Testis (tissue), 3 donors: ENCODE results near the gene LRMDA. TPM values are rescaled to one million over a fixed set of nuclear protein-coding genes. Genes with fewer than 3 reads are reported as not detected.

Source experiments
- DNase-seq: peaks from one replicate; pipeline ENCODE4 v3.0.0-alpha.2; 2019
- H3K27ac ChIP-seq, 2 donors: fragments of 200-600 bp; sonication (generic); one replicate each; pipeline ENCODE4 v1.5.1; 2019
- H3K27me3 ChIP-seq: fragments of 200-600 bp; sonication (generic); one replicate; pipeline ENCODE4 v1.5.1; 2019
- H3K36me3 ChIP-seq: fragments of 200-600 bp; sonication (generic); one replicate; pipeline ENCODE4 v1.5.1; 2017; ENCODE audit warnings: low read depth; ENCODE audit errors: missing control alignments
- H3K4me1 ChIP-seq: fragments of 200-600 bp; sonication (generic); one replicate; pipeline ENCODE4 v1.5.1; 2019
- H3K4me3 ChIP-seq, 2 donors: fragments of 200-600 bp; sonication (generic); one replicate each; pipeline ENCODE4 v1.5.1; 2017 to 2019
- H3K9me3 ChIP-seq: fragments of 200-600 bp; sonication (generic); one replicate; pipeline ENCODE4 v1.5.1; 2017
- CTCF ChIP-seq, 3 experiments: fragments of 450-650 bp in 2 of 3; fragments of 200-600 bp in 1 of 3; sonication (generic) in 1 of 3; IDR thresholded peaks; one replicate each; pipeline ENCODE4 v1.5.1; 2016 to 2019; ENCODE audit warnings: antibody characterized with exemption in 3 of 3, mild to moderate bottlenecking in 2 of 3, moderate library complexity in 1 of 3
- POLR2A ChIP-seq: fragments of 450-650 bp; IDR thresholded peaks from one replicate; pipeline ENCODE4 v1.6.1; 2017; ENCODE audit warnings: antibody characterized with exemption, mild to moderate bottlenecking, moderate library complexity
- WGBS, 2 donors: methylation state at CpG; one replicate each; pipeline ENCODE4 v1.1.5; 2018; 5-methylcytosine and 5-hydroxymethylcytosine counted together
- intact Hi-C: fragments of 100-400 bp; cut with DNase I; formaldehyde crosslinking; loops from one replicate; pipeline ENCODE4 v1.15.1; 2023; ENCODE audit warnings: low total_unique reads
- polyA plus RNA-seq: library from polyadenylated mRNA; stranded (reverse); fragments of 350-450 nt; fragmentation: Illumina TruSeq; extraction: RNeasy Lipid Tissue Mini Kit (QIAGEN cat#74804); gene quantifications from one replicate; pipeline ENCODE4 v1.2.3, GENCODE V29; 2014; ENCODE audit warnings: low read depth, low replicate concordance; ENCODE audit not compliant: insufficient read depth
- total RNA-seq, 2 donors: library from RNA; depleted of rRNA; stranded (reverse); fragments of >200 nt; gene quantifications; one replicate each; pipeline ENCODE4 v1.2.3, GENCODE V29; 2016

LRMDA gene
- total and polyA plus RNA-seq, 3 donors from 2014 or later = 7.6 to 13.8 (median 10.6) TPM

GRCh38 chr10:76354921-76355320 lies 923.5 kb downstream of the LRMDA start:
- Histone ChIP-seq H3K27ac (no peak overlapping the region), H3K4me3 (no peak overlapping the region), H3K9me3 (no peaks in the 10 kb centered on the region), H3K4me1 (no peaks in the 10 kb centered on the region), H3K36me3 (no peaks in the 10 kb centered on the region), H3K27me3 (no peaks in the 10 kb centered on the region)
- TF ChIP-seq POLR2A = no peak
- no peak for TF ChIP-seq CTCF (IDR thresholded peaks at IDR 0.05)
- intact Hi-C loops = no loop called here
- WGBS, 2 donors = 89 to 93% methylated on average over 4 of the region's 4 CpGs
- no peak for DNase-seq

- no peak overlapping the region for H3K27ac ChIP-seq
- no peaks in the 10 kb centered on the region for H3K4me1 ChIP-seq
- no peak for TF ChIP-seq POLR2A
- no peak for TF ChIP-seq CTCF (IDR thresholded peaks at IDR 0.05)
- H3K4me3 ChIP-seq = no peak overlapping the region
- no peak for DNase-seq
- no peaks in the 10 kb centered on the region for H3K9me3 ChIP-seq
- H3K36me3 ChIP-seq = no peaks in the 10 kb centered on the region
- 92% methylated on average over 4 of the region's 4 CpGs for WGBS, 2 donors
- intact Hi-C loops = no loop called here
- no peaks in the 10 kb centered on the region for H3K27me3 ChIP-seq
Measured at GRCh38 chr10:76356557-76356956, 925.1 kb downstream of the LRMDA start.

- Histone ChIP-seq H3K36me3 (no peaks in the 10 kb centered on the region), H3K4me1 (no peaks in the 10 kb centered on the region), H3K27me3 (no peaks in the 10 kb centered on the region), H3K4me3 (no peak overlapping the region), H3K27ac (no peak overlapping the region), H3K9me3 (no peaks in the 10 kb centered on the region)
- TF ChIP-seq POLR2A = no peak
- no peak for TF ChIP-seq CTCF (IDR thresholded peaks at IDR 0.05)
- DNase-seq = no peak
- WGBS, 2 donors = 95% methylated on average over 8 of the region's 8 CpGs
- intact Hi-C loops = no loop called here
Measured at GRCh38 chr10:76357726-76358415, 926.4 kb downstream of the LRMDA start.

GRCh38 chr10:76358743-76359395 lies 927.4 kb downstream of the LRMDA start:
- no peak for TF ChIP-seq CTCF (IDR thresholded peaks at IDR 0.05)
- no peak for TF ChIP-seq POLR2A
- 93 to 96% methylated on average over 5 of the region's 5 CpGs for WGBS, 2 donors
- H3K27ac ChIP-seq = no peak overlapping the region
- H3K4me3 ChIP-seq = no peak overlapping the region
- no peaks in the 10 kb centered on the region for H3K27me3 ChIP-seq
- intact Hi-C loops = no loop called here
- H3K9me3 ChIP-seq = no peaks in the 10 kb centered on the region
- no peak for DNase-seq
- no peaks in the 10 kb centered on the region for H3K36me3 ChIP-seq
- no peaks in the 10 kb centered on the region for H3K4me1 ChIP-seq

GRCh38 chr10:76375761-76376160 lies 944.3 kb downstream of the LRMDA start:
- H3K36me3 ChIP-seq = no peaks in the 10 kb centered on the region
- no peak overlapping the region for H3K4me3 ChIP-seq
- H3K4me1 ChIP-seq = no peaks in the 10 kb centered on the region
- DNase-seq = no peak
- H3K9me3 ChIP-seq = no peaks in the 10 kb centered on the region
- H3K27me3 ChIP-seq = no peaks in the 10 kb centered on the region
- no peak overlapping the region for H3K27ac ChIP-seq
- no peak for TF ChIP-seq CTCF (IDR thresholded peaks at IDR 0.05)
- no peak for TF ChIP-seq POLR2A
- intact Hi-C loops = no loop called here
- 84 to 92% methylated on average over 1 of the region's 1 CpG for WGBS, 2 donors
